Measurements from ENCODE around the gene LARGE2.
"Not testable (repeated sequence)": the region's sequence is repeated elsewhere in the genome, so short reads cannot be mapped to it uniquely, and the experiment has no call there.

Gene LARGE2

GRCh38 chr11:45897556-45897955 lies 24.9 kb upstream of the LARGE2 start:
- Histone ChIP-seq H3K9me3 (no peaks in the 10 kb centered on the region), H3K4me1 (peaks cover 0 to 21% (median 21%) of the 10 kb centered on the region in 4 donors), H3K27ac (no peak overlapping the region), H3K27me3 (peaks cover 0 to 21% of the 10 kb centered on the region in 2 donors), H3K4me3 (no peak overlapping the region), H3K36me3 (peaks cover 0 to 5% (median 0%) of the 10 kb centered on the region in 3 donors)
- no peak for DNase-seq
- intact Hi-C loops (cut with DNase I; ENCODE audit: low total_unique reads), result no loop called here
- TF ChIP-seq CTCF (IDR thresholded peaks at IDR 0.05), result no peak

- peak overlapping the region in 1 of 2 donors; percentile 57 for H3K27ac ChIP-seq
- H3K27me3 ChIP-seq, result peaks cover 0 to 17% of the 10 kb centered on the region in 2 donors
- H3K36me3 ChIP-seq, result peaks cover 0 to 21% (median 0%) of the 10 kb centered on the region in 3 donors
- no peaks in the 10 kb centered on the region for H3K9me3 ChIP-seq
- no peak for DNase-seq
- H3K4me1 ChIP-seq, result peaks cover 0 to 21% (median 21%) of the 10 kb centered on the region in 4 donors
- peak overlapping the region; percentile 53 to 77 for H3K4me3 ChIP-seq
- intact Hi-C loops (cut with DNase I; ENCODE audit: low total_unique reads), result no loop called here
- no peak for TF ChIP-seq CTCF (IDR thresholded peaks at IDR 0.05)
Measured at GRCh38 chr11:45899086-45899447, 23.4 kb upstream of the LARGE2 start.

DNA sequence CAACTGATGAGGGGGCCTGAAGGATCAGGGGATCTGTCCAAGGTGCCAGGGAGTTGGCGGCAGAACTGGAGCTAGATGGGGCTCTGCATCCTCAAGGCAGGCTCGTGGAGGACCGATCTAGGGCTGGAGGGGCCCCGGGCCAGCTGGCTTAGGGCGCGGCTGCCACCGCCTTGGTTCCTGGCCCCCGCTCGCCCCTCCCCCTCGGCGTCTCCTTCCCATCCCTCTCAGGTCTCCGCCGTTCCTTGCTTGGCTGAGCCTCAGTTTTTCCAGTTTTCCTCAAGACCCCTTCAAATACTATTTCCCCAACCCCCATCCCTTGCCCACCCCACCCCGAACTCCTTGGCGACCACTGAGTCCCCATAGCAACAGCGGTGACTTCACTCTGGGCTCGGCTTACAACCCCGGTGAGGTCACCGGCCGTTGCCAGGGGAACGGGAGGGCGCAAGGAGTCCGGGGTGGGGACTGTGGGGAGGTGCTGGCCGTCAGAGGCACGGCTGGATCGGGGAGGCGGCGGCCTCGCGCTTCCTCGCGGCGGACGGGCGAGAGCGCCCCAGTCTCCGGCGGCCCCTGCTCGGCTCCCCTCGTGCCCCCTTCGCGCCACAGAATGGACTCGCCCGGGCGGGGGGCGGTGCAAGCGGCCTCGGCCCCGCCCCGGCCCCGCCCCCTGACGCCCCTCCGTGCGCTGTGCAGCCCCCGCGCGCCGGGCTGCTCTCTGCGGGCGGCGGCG lies 22.8 kb upstream of the LARGE2 start:
- Histone ChIP-seq H3K4me1 (peaks cover 0 to 21% (median 21%) of the 10 kb centered on the region in 4 donors), H3K27me3 (peaks cover 0 to 17% of the 10 kb centered on the region in 2 donors), H3K4me3 (peak overlapping the region; percentile 53 to 77), H3K9me3 (no peaks in the 10 kb centered on the region), H3K36me3 (peaks cover 0 to 26% (median 0%) of the 10 kb centered on the region in 3 donors), H3K27ac (peak overlapping the region; percentile 57 to 62)
- DNase-seq, result peak; percentile 82 to 89
- no peak for TF ChIP-seq CTCF (IDR thresholded peaks at IDR 0.05)
- intact Hi-C loops (cut with DNase I; ENCODE audit: low total_unique reads), result no loop called here

DNA sequence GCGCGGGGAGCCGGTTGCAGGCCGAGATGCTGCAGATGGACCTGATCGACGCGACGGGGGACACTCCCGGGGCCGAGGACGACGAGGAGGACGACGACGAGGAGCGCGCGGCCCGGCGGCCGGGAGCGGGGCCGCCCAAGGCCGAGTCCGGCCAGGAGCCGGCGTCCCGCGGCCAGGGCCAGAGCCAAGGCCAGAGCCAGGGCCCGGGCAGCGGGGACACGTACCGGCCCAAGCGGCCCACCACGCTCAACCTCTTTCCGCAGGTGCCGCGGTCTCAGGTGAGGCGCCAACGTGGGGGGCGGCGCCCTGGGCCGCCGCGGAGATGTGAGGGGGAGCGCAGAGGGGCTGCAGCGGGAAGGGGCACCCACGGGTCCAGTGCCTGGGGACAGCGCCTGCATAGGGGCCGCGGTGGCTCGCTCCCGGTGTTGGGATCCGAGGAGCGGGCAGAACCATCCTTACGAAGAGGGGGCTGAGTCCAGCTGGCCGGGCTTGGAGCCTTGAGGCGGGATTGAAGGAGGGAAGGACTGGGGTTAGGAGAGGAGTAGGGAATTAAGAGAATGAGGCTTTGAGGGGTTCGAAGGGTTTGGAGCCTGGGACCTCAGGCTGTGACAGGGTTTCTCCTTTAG lies 22.2 kb upstream of the LARGE2 start:
- H3K9me3 ChIP-seq; intact Hi-C loops (cut with DNase I; ENCODE audit: low total_unique reads); DNase-seq: not testable (repeated sequence)
- Histone ChIP-seq H3K27me3 (peaks cover 0 to 12% of the 10 kb centered on the region in 2 donors), H3K36me3 (peaks cover 0 to 32% (median 0%) of the 10 kb centered on the region in 3 donors), H3K4me3 (peak overlapping the region; percentile 53 to 77), H3K4me1 (peaks cover 0 to 21% (median 21%) of the 10 kb centered on the region in 4 donors), H3K27ac (peak overlapping the region; percentile 57 to 62)

DNA sequence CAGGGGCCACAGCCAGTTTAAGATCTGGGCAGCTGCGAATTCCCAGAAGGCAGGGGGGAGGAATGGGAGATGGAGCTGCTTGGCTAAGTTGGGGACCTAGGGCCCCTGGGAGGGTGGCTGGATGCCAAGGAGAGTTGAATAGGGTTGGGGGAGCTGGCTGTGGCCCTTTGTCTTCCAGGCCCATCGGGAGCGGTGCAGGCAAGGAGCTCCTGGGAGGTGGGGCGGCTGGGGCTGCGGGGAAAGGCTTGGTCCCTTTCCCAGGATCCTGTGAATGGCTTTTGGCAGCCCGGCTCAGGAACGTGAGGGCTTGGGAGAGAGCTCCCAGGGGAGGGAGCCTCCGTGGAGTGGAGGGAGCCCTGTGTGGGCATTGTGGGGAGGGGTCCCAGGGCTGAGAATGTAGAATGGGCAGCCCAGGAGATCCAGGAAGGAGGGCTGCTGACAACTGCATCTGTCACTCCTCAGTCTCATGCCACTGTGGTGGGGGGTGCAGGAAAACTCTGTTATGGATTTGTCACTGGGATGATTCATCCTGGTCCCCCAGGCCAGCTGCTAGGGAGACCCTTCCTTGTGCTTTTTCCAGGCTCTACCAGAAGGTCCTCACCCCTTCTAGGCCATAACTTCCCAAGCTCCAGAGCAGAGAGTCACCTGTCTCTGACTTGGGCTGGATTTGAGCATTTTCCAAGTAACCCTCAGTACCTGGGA lies 21.4 kb upstream of the LARGE2 start:
- DNase-seq, result no peak
- H3K4me3 ChIP-seq, result peak overlapping the region; percentile 53 to 77
- peak overlapping the region; percentile 45 to 57 for H3K27ac ChIP-seq
- H3K9me3 ChIP-seq, result no peaks in the 10 kb centered on the region
- intact Hi-C loops (cut with DNase I; ENCODE audit: low total_unique reads), result no loop called here
- peaks cover 0 to 7% of the 10 kb centered on the region in 2 donors for H3K27me3 ChIP-seq
- TF ChIP-seq CTCF (IDR thresholded peaks at IDR 0.05), result no peak
- peaks cover 0 to 21% (median 21%) of the 10 kb centered on the region in 4 donors for H3K4me1 ChIP-seq
- H3K36me3 ChIP-seq, result peaks cover 0 to 34% (median 0%) of the 10 kb centered on the region in 3 donors
